Body of pancreas (tissue), 4 donors: ENCODE results near the gene MCF2L2. TPM values are rescaled to one million over a fixed set of nuclear protein-coding genes. Genes with fewer than 3 reads are reported as not detected.
"Not testable (repeated sequence)": the region's sequence is repeated elsewhere in the genome, so short reads cannot be mapped to it uniquely, and the experiment has no call there.

Experiments used
- ATAC-seq: fragments of 150-250 bp; one replicate; pipeline ENCODE4 v1.9.1; 2016
- DNase-seq, 4 donors: peaks; one replicate each; pipeline ENCODE4 v3.0.0-alpha.2; 2019
- H3K27ac ChIP-seq, 4 donors: fragments of 200-600 bp; sonication (generic); 1 replicate in 3 of 4; 2 replicates in 1 of 4; pipeline versions ENCODE4 v1.5.1 to v1.6.1; 2016 to 2019; ENCODE audit warnings: mild to moderate bottlenecking in 1 of 4, mixed read lengths in 1 of 4, moderate library complexity in 1 of 4
- H3K27me3 ChIP-seq, 2 donors: fragments of 200-600 bp; sonication (generic); one replicate each; pipeline ENCODE4 v1.6.0; 2016; ENCODE audit warnings: mild to moderate bottlenecking in 1 of 2
- H3K36me3 ChIP-seq, 2 donors: fragments of 200-600 bp; sonication (generic); replicated peaks in 1 of 2; 2 replicates each; pipeline ENCODE4 v1.5.1; 2016; ENCODE audit warnings: low read depth in 2 of 2; ENCODE audit not compliant: insufficient read depth in 1 of 2
- H3K4me1 ChIP-seq: fragments of 200-600 bp; sonication (generic); one replicate; pipeline ENCODE4 v1.6.0; 2016
- H3K4me3 ChIP-seq, 2 donors: fragments of 200-600 bp; sonication (generic); 1 replicate in 1 of 2; 2 replicates in 1 of 2; pipeline ENCODE4 v1.5.1; 2016 to 2019
- H3K9me3 ChIP-seq, 3 donors: fragments of 200-600 bp; sonication (generic); 1 replicate in 2 of 3; 2 replicates in 1 of 3; pipeline ENCODE4 v1.5.1; 2016
- CTCF ChIP-seq, 7 experiments: fragments of 450-650 bp in 4 of 7; fragments of 200-600 bp in 3 of 7; sonication (generic) in 3 of 7; IDR thresholded peaks; one replicate each; pipeline ENCODE4 v1.5.1; 2016 to 2019; ENCODE audit warnings: antibody characterized with exemption in 7 of 7
- POLR2A ChIP-seq, 3 donors: fragments of 450-650 bp; IDR thresholded peaks; one replicate each; pipeline ENCODE4 v1.6.1; 2016; ENCODE audit warnings: antibody characterized with exemption in 3 of 3, mild to moderate bottlenecking in 2 of 3
- WGBS, 2 donors: methylation state at CpG; one replicate each; pipeline ENCODE4 v1.1.5; 2017; 5-methylcytosine and 5-hydroxymethylcytosine counted together
- intact Hi-C: fragments of 100-400 bp; cut with DNase I; formaldehyde crosslinking; loops from one replicate; pipeline ENCODE4 v1.15.1; 2023
- total RNA-seq, 2 donors: library from RNA; depleted of rRNA; stranded (reverse); fragments of >200 nt; gene quantifications; one replicate each; pipeline ENCODE4 v1.1.0, GENCODE V29; 2016

MCF2L2 gene
- total RNA-seq, 2 donors from 2014 or later: 0.26 TPM; not detected in 1

DNA sequence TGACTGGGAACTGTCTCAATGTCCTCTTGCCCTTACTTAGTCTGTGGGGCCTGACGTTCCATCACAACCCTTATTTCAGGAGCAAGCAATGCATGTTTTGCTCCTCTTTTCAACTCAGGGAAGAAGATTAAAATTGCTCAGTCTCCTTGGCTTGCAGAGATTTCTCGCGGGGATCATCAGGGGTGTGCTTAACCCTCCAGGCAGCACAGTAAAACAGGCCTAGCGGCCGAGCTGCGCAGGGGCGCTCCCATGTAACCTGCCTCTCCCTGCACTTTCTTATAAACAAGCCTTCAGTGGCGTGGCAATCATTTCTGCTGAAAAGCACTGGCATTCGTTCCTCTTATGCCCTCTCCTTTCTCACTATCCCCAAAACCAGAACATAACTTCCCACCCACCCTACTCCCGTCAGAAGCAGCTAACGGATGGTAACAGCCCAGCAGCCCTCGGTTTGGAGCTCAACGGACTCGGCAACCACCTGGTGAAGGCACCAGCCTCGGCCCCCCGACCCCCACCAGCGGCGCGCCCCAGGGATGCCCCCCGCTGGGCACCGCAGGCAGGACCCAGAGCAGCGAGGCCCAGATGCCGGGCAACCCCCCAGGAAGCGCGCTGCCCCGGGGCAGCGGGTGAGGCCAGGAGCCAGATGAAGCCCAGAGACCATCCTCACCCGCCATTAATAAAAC, 1.1 kb downstream of the MCF2L2 start:
- Histone ChIP-seq H3K27ac (no peak overlapping the region), H3K36me3 (no peaks in the 10 kb centered on the region), H3K4me3 (no peak overlapping the region), H3K9me3 (no peaks in the 10 kb centered on the region), H3K27me3 (peaks cover 0 to 10% of the 10 kb centered on the region in 2 donors), H3K4me1 (peaks cover 18% of the 10 kb centered on the region)
- intact Hi-C loops: no loop called here
- no peak for TF ChIP-seq CTCF (IDR thresholded peaks at IDR 0.05)
- TF ChIP-seq POLR2A (IDR thresholded peaks at IDR 0.05): no peak
- 37 to 58% methylated on average over 23 to 28 of the region's 28 CpGs for WGBS, 2 donors
- ATAC-seq: peak; percentile 12
- DNase-seq: no peak

GRCh38 chr3:183418807-183419206, 9.6 kb downstream of the MCF2L2 start:
- H3K36me3 ChIP-seq, DNase-seq, H3K27me3 ChIP-seq, ATAC-seq, H3K4me1 ChIP-seq, H3K4me3 ChIP-seq, intact Hi-C loops, H3K27ac ChIP-seq: not testable (repeated sequence)
- WGBS, 2 donors: 100% methylated on average over 1 to 2 of the region's 2 CpGs
- peaks cover 0 to 14% (median 0%) of the 10 kb centered on the region in 3 donors for H3K9me3 ChIP-seq

DNA sequence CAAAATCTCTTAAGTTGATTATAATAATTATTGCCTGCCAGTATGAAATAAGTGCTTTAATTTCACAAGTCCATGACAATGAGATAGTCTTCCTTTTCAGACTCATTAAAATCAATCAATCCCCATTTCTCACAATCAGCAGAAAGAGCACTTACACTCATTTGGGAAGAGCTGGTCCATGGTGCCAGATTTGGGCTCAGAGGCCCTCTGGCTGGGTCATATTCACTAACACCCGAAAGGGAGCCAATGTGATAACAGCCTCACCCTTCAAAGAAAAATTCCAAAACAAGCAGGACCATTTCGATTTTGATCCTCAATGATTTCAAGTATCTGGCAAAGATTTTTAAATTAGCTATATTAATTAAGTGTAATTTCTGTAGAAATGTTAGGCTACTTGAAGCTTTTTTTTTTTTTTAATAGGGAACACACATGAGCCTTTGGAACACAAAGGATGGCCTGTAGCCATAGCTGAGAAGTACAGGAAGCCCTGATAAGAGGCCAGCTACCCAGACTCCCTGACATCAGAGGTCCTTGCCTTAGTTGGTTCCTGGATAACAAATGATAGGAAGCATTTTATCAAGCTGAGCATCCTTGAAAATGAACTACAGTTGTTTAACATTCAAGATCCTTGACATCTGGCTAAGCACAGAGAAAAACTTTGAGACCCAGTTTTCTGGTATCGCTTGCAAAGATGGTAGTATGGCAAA, 17.1 kb downstream of the MCF2L2 start:
- DNase-seq (no peak), ATAC-seq (no peak)
- Histone ChIP-seq H3K27me3 (no peaks in the 10 kb centered on the region), H3K4me1 (peaks cover 10% of the 10 kb centered on the region), H3K9me3 (no peaks in the 10 kb centered on the region), H3K4me3 (no peak overlapping the region), H3K36me3 (no peaks in the 10 kb centered on the region), H3K27ac (no peak overlapping the region)
- no peak for TF ChIP-seq POLR2A (IDR thresholded peaks at IDR 0.05)
- TF ChIP-seq CTCF (IDR thresholded peaks at IDR 0.05): no peak
- intact Hi-C loops: no loop called here
- WGBS, 2 donors: 80 to 82% methylated on average over 3 of the region's 3 CpGs

GRCh38 chr3:183410759-183411158, 17.7 kb downstream of the MCF2L2 start:
- H3K4me1 ChIP-seq: peaks cover 10% of the 10 kb centered on the region
- TF ChIP-seq POLR2A (IDR thresholded peaks at IDR 0.05) (no peak), CTCF (IDR thresholded peaks at IDR 0.05) (no peak)
- H3K36me3 ChIP-seq: no peaks in the 10 kb centered on the region
- DNase-seq (no peak), ATAC-seq (no peak)
- H3K9me3 ChIP-seq: no peaks in the 10 kb centered on the region
- H3K27ac ChIP-seq: no peak overlapping the region
- no peaks in the 10 kb centered on the region for H3K27me3 ChIP-seq
- H3K4me3 ChIP-seq: no peak overlapping the region
- intact Hi-C loops: no loop called here

- no peak for TF ChIP-seq POLR2A (IDR thresholded peaks at IDR 0.05)
- no peak for TF ChIP-seq CTCF (IDR thresholded peaks at IDR 0.05)
- Histone ChIP-seq H3K4me1 (peaks cover 10% of the 10 kb centered on the region), H3K27me3 (no peaks in the 10 kb centered on the region), H3K9me3 (no peaks in the 10 kb centered on the region), H3K27ac (no peak overlapping the region), H3K4me3 (no peak overlapping the region), H3K36me3 (no peaks in the 10 kb centered on the region)
- intact Hi-C loops: no loop called here
- ATAC-seq (no peak), DNase-seq (no peak)
- 51 to 64% methylated on average over 5 of the region's 5 CpGs for WGBS, 2 donors
Observed at GRCh38 chr3:183410280-183410679, 18.1 kb downstream of the MCF2L2 start.
